ENCODE results near the gene ZNF436.

DNA sequence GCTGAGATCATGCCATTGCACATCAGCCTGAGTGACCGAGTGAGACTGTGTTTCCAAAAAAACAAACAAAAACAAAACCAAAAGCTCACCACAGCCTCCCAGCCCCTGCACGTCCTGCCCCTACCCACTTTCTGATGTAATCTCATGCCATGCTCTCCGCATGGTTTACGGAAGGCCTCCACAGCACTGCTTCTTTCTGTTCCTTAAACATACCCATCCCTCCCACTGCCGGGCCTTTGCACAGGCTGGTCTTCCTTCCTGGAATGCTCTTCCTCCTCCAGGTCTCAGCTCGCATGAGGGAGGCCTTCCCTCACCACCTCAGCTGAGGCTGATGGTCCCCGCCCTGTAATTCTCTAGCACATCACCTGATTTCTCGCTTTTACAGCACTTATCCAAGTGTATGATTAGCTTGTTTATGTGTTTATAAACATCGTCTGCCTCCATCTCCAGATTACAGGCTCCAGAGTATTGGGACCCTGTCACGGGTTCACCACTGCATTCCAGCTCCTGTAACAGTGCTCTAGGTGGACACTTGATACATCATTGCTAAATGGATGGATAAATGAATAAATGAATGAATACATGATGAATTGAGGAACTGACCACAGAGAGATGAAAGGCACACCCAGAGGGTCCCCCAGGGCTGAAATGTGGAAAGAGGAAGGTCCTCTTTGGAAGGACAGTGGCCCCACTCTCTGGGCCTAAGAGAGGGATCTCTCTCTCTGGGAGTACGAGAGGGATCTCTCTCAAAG is 32.8 kb upstream of the ZNF436 start:
- TF ChIP-seq EZH2 (IDR thresholded peaks at IDR 0.05; ENCODE audit: low read depth, unreplicated experiment), result no peak
- no peak for TF ChIP-seq POLR2AphosphoS5 (IDR thresholded peaks at IDR 0.05; ENCODE audit: low read depth)
- TF ChIP-seq REST (IDR thresholded peaks at IDR 0.05; ENCODE audit: unreplicated experiment), result no peak
- TF ChIP-seq CTCF (conservative IDR thresholded peaks at IDR 0.05; ENCODE audit: low read depth in 2 of 2), result no peak
- no peak for TF ChIP-seq JUNB (IDR thresholded peaks at IDR 0.05; ENCODE audit: unreplicated experiment)
- no peak for TF ChIP-seq EZH2phosphoT487 (IDR thresholded peaks at IDR 0.05; ENCODE audit: unreplicated experiment)
- no peak for TF ChIP-seq CREB1 (CRISPR knock-in tag; IDR thresholded peaks at IDR 0.05; ENCODE audit: low read depth)
- no peak for TF ChIP-seq ETS1 (IDR thresholded peaks at IDR 0.05)
- TF ChIP-seq ZNF331 (CRISPR knock-in tag; IDR thresholded peaks at IDR 0.05; ENCODE audit: low read depth), result no peak
- no peak for TF ChIP-seq ZNF114 (CRISPR knock-in tag; IDR thresholded peaks at IDR 0.05)

All from GM23338 (cell line).